Activated CD4-positive, alpha-beta T cell treated with anti-CD3 and anti-CD28 coated beads, Interleukin-10, Interleukin-2, amounts not matched to agents 100 ng/mL and 50 ng/mL, durations not matched to agents 16 hours and 8 hours (primary cell): ENCODE measurements around the gene FASLG.

Experiments
- DNase-seq: peaks from one replicate; pipeline ENCODE4 v3.0.0-alpha.2; 2020

FASLG gene

GRCh38 chr1:172647110-172647564, 11.8 kb upstream of the FASLG start:
- DNase-seq: peak; percentile 50

- DNase-seq: no peak
Measured at GRCh38 chr1:172647987-172648386, 10.9 kb upstream of the FASLG start.

DNA sequence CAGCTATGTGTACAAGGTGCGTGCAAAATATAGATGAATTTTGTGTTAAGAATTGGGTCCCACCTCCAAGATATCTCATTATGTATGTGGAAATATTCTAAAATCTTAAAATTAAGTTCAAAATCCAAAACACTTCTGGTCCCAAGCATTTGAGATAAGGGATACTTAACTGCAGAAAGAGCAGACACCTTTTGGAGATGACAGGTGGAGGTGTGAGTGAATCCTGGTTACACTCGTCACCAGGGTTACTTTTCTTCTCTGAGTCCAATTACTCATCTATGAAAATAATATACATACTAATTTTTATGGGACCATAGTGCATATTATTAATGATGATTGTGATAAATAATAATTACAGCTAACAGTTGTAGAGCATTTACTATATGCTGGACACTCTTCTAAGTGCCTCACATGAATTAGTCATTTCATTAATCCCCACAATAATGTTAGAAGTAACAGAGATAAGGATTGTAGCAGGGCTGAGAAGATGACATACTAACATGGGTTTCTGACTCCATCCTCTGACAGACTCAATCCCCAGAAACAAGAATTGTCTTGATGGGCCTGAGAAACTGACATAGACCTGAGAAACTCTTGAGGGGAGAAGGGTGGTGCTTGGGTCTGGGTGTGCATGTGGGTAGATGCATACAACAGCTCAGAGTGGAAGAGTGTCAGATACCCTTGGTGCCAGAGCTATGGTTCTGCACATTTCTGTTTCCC, 8.3 kb upstream of the FASLG start:
- no peak for DNase-seq

- DNase-seq: no peak
Measured at GRCh38 chr1:172653015-172653709, 5.7 kb upstream of the FASLG start.

DNA sequence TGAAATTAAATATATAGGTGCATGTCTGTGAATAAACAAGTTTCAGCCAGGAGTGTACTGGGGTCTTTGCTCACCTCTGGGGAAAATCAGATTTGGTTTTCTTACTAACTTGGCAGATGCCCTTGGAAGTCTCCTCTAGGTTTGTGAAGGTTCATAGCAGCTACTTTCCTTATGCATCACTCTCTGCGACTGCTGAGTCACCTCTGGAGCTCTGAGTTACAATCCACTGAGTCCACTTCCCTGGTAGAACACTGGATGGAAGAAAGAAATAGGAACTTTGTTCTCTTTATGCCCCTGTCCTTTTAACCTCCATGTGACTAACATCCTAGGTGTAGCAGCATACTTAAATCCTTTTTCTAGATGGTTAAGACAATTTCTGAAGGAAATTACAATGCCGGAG, 4.4 kb upstream of the FASLG start:
- peak; percentile 79 for DNase-seq

DNA sequence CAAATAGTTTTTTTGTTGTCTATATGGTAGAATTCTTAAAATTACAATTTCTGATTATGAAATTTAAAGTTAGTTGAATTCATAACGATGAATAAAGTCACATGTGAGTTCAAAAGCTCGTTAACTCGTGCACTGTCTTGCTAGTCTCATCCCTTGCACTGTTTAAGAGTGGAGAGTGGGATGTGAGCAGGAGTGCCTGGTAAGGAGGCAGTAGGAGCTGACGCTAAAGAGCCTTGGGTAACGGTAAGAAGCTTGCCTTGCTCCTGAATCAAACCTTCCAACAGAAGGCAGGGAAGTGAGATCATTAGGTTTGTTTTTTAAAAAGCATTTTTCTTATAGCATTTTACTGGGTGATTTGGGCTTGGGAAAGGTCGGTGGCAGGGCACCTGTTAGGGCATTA, 2.3 kb upstream of the FASLG start:
- no peak for DNase-seq

- no peak for DNase-seq
Measured at GRCh38 chr1:172657586-172657985, 1.3 kb upstream of the FASLG start.

- peak; percentile 58 for DNase-seq
Measured at GRCh38 chr1:172661107-172661506, 2.2 kb downstream of the FASLG start.

DNA sequence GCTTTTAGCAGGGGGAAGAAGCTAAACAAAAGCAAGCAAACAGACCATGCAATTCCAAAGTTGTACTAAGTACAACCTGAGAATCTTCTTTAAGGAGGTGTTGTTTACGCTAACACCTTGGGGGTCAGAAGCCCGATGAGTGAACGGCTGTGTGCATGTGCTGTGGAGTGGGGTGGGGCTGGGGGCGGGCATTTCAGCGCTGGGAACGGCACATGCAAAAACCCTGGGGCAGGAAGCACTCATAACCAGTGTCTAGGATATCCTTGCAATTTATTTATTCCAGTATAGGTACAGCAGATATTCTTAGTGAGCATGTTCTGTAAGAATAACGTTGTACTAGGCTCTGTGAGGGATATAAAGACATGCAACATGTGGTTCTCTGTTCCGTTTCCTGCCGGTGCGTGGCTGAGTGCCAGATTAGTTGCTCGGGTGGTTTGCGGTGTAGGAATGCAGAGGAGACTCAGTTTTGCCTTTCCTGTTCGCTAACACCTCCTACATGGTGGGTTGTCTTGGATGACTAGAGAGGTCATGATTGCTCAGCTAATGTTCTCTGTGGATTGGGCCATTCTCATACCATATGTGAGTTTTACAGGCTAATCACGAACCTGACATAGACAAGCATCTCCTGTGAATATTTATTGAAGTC, 3.7 kb downstream of the FASLG start:
- DNase-seq: peak; percentile 97

DNA sequence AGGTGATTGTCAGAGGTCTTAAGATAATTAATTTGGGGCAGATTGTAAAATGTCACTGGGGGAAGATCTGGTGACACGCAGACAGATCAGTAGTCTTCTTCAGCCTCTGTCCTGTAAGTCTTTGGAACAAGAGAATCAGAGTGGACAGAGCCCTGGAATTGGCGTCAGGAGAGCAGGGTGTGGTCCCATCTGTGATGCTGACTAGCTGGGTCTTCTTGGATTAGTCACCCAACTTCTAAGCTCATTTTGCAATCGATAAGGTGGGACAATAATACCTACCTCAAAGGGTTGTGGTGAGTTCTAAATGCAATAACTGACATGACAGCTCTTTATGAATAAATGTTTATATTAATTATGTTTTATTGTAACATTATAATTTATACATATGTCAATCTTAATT, 4.8 kb downstream of the FASLG start:
- DNase-seq: peak; percentile 38

DNA sequence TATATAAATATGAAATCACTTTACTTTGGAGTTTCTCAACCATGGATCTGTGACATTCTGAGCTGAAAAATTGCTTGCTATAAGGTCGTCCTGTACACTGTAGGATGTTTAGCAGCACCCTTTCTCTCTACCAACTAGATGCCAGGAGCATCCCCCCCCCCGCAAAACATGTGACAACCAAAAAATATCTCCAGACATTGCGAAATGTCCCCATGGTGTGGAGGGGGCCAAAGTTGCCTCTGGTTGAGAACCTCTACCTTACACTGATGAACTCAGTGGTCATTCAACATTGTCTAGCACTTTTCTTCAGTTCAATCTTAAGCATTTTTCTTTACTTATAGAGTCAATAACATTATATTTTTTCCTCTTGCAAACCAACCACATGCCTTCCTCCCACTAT, 9.2 kb downstream of the FASLG start:
- no peak for DNase-seq

GRCh38 chr1:172669011-172669410, 10.1 kb downstream of the FASLG start:
- DNase-seq: no peak

- DNase-seq: peak; percentile 74
Measured at GRCh38 chr1:172670316-172670715, 11.4 kb downstream of the FASLG start.

DNA sequence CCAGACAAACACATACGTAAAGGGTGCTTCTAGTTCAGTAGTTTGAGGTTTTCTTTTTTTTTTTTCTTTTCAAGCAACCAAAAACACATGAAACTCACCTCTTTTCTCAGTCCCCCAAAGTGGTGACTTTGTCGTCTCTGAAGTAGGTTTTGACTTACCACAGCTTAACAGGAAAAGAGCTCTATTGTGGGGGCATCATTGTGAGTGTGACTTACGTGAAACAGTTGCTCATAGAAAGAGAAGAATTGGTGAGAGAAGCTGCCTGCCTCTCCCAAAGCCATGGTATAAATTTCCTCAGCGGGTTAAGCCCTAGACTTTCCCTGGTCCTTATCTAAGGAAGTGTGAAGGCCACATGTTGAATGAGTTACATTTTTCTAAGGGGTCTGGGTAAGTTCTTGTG, 11.9 kb downstream of the FASLG start:
- DNase-seq: peak; percentile 88

DNA sequence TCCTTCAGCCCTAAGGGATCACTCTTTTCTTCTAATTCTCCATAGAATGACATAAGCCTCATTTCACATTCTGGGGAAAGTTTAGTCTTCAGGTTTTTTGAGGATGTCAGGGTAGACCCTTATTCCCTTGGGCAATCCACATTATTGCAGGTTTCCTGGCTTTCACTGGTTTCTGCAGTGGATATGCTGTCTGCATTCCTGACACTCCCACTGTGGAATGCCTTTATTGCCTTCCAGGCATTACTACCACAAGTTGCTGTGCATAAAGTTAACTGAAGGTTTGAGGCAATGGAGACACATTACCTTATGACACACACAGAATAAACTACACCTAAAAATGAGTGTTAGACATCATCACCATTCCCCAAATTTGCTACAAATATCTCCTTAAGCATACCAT, 12.7 kb downstream of the FASLG start:
- no peak for DNase-seq

- DNase-seq: peak; percentile 71
Measured at GRCh38 chr1:172672720-172673119, 13.8 kb downstream of the FASLG start.

DNA sequence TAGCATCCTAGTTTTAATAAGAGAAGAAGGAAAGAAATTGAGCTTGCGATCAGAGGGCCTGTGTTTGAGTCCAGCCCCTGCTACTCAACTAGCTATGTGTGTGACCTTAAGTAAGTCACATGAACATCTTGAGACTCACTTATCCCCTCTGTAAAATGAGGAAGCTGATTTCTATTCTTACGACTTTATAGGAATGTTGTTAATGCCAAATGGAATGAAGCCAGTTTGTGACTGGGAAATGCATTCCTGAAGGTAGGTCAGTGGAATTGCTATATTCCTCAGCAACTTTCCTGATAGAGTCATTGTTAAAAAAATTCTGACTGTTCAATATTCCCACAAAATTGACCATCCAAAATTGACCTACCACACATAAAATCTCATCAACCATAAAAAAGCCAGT, 14.9 kb downstream of the FASLG start:
- DNase-seq: no peak

- peak; percentile 85 for DNase-seq
Measured at GRCh38 chr1:172674831-172675613, 16.1 kb downstream of the FASLG start.

DNA sequence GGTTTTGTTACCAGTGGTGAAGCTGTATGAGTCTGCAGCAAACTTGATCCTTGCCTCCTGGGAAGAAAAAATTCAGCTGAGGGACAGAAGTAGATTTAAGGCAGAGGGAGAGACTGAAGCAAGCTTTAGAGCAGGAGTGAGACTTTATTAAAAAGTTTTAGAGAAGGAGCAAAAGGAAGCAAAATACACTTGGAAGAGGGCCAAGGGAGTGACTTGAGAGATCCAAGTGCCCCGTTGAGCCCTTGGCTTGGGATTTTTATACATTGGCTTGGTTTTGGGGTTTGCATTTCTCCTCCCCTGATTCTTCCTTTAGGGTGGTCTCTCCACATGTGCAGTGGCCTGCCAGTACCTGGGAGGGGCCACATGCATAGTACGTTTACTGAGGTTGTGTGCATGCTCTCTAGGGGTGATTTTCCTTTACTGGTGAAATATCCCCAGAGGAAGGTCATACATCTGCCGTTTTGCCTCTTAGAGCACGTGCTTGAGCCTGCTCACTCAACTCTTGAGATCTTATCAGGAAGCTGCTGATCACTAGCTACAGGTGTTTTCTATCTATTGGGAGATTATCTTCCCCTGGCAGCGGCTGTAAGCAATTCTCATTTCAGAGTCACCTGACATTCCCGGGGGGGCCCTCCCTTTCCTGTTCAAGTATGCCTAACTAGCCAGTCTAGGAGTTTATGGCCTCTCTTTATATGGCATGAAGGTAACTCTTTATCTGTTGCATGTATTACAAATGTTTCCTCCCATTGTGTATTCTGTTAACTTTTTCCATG, 20.3 kb downstream of the FASLG start:
- DNase-seq: peak; percentile 43

- no peak for DNase-seq
Measured at GRCh38 chr1:172680244-172680643, 21.3 kb downstream of the FASLG start.

GRCh38 chr1:172680733-172681275, 21.9 kb downstream of the FASLG start:
- no peak for DNase-seq

- no peak for DNase-seq
Measured at GRCh38 chr1:172682812-172683211, 23.9 kb downstream of the FASLG start.
